Epithelial cell of proximal tubule (primary cell): ENCODE results near the gene PDPK1. TPM values are rescaled to one million over a fixed set of nuclear protein-coding genes. Genes with fewer than 3 reads are reported as not detected.

Experiments
- DNase-seq: peaks from one replicate; pipeline ENCODE4 v3.0.0-alpha.2; 2011; ENCODE audit warnings: low read depth
- H3K4me3 ChIP-seq: 2 replicates; pipeline ENCODE4 v1.5.1; 2011; ENCODE audit warnings: low read depth, mild to moderate bottlenecking, low read length
- CTCF ChIP-seq: conservative IDR thresholded peaks from 2 replicates; pipeline ENCODE4 v1.5.1; 2012; ENCODE audit warnings: low read depth, mild to moderate bottlenecking, low read length
- total RNA-seq: library from RNA; depleted of rRNA; stranded (reverse); fragments of >200 nt; gene quantifications from 2 replicates; pipeline ENCODE4 v1.2.3, GENCODE V29; 2015

The PDPK1 gene
- total RNA-seq, 1 donor from 2014 or later: 16.5 TPM

GRCh38 chr16:2527071-2527783 is 10.6 kb upstream of the PDPK1 start:
- DNase-seq: no peak
- TF ChIP-seq CTCF: no peak
- no peak overlapping the region for H3K4me3 ChIP-seq

- no peak overlapping the region for H3K4me3 ChIP-seq
- no peak for DNase-seq
- TF ChIP-seq CTCF: no peak
Observed at GRCh38 chr16:2527784-2528100, 10.1 kb upstream of the PDPK1 start.

GRCh38 chr16:2528161-2529060 is 9.4 kb upstream of the PDPK1 start:
- no peak for DNase-seq
- TF ChIP-seq CTCF: no peak
- H3K4me3 ChIP-seq: no peak overlapping the region

- TF ChIP-seq CTCF: no peak
- H3K4me3 ChIP-seq: no peak overlapping the region
- DNase-seq: no peak
Observed at GRCh38 chr16:2529061-2529931, 8.5 kb upstream of the PDPK1 start.

GRCh38 chr16:2529961-2530628 is 7.7 kb upstream of the PDPK1 start:
- H3K4me3 ChIP-seq: no peak overlapping the region
- TF ChIP-seq CTCF: no peak
- no peak for DNase-seq

- H3K4me3 ChIP-seq: no peak overlapping the region
- no peak for DNase-seq
- no peak for TF ChIP-seq CTCF
Observed at GRCh38 chr16:2530629-2531318, 7.0 kb upstream of the PDPK1 start.
